ENCODE results near the gene PALM3. TPM values are rescaled to one million over a fixed set of nuclear protein-coding genes. Genes with fewer than 3 reads are reported as not detected.
"Not testable (repeated sequence)": the region's sequence is repeated elsewhere in the genome, so short reads cannot be mapped to it uniquely, and the experiment has no call there.

Gene PALM3
- total RNA-seq, 1 donor from 2014 or later: not detected

DNA sequence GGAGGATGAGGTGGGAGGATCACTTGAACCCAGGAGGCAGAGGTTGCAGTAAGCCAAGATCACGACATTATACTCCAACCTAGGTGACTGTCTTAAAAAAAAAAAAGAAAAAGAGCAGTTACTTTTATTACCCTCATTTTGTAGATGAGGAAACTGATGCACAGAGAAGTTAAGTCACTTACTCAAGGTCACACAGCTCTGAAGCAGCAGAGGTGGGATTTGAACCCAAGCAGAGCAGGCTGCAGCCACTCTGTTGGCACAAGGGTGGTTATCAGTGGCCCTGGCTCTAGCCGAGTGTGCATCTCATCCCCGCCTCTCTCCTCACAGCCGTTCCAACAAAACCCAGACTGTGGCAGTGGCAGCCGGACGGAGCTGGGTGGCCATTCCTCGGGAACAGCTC lies 22.7 kb downstream of the PALM3 start:
- Histone ChIP-seq H3K4me3 (ENCODE audit: low read length in 3 of 3) (no peak overlapping the region), H3K9ac (ENCODE audit: low read depth in 1 of 3, low read length in 3 of 3) (no peak overlapping the region), H3K36me3 (ENCODE audit: control insufficient read depth in 3 of 3, insufficient read depth in 3 of 3, low read length in 3 of 3) (no peaks in the 10 kb centered on the region), H3K27ac (ENCODE audit: low read depth, low read length) (no peak overlapping the region), H3K27me3 (ENCODE audit: control insufficient read depth in 3 of 3, insufficient read depth in 3 of 3, low read length in 3 of 3) (no peaks in the 10 kb centered on the region), H3K4me1 (ENCODE audit: control insufficient read depth in 3 of 3, insufficient read depth in 3 of 3, low read length in 3 of 3) (peaks cover 0 to 8% (median 7%) of the 10 kb centered on the region in 3 donors), H3K9me3 (ENCODE audit: control insufficient read depth in 3 of 3, low read length in 3 of 3) (no peaks in the 10 kb centered on the region)

DNA sequence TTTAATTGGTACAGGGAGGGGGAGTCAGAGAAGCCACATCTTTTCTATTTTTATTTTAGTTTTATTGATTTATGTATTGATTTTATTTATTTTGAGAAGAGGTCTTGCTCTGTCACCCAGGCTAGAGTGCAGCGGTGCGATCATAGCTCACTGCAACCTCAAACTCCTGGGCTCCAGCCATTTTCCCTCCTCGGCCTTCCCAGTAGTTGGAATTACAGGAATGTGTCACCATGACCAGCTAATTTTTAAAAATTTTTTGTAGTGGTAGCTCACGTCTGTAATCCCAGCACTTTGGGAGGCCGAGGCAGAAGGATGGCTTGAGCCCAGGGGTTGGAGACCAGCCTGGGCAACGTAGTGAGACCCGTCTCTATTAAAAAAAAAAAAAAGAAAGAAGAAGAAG lies 26.2 kb downstream of the PALM3 start:
- Histone ChIP-seq H3K9me3 (ENCODE audit: control insufficient read depth in 3 of 3, low read length in 3 of 3) (no peaks in the 10 kb centered on the region), H3K4me1 (ENCODE audit: control insufficient read depth in 3 of 3, insufficient read depth in 3 of 3, low read length in 3 of 3) (peaks cover 5 to 12% (median 6%) of the 10 kb centered on the region in 3 donors), H3K27me3 (ENCODE audit: control insufficient read depth in 3 of 3, insufficient read depth in 3 of 3, low read length in 3 of 3) (no peaks in the 10 kb centered on the region), H3K36me3 (ENCODE audit: control insufficient read depth in 3 of 3, insufficient read depth in 3 of 3, low read length in 3 of 3) (no peaks in the 10 kb centered on the region), H3K4me3 (ENCODE audit: low read length in 3 of 3) (no peak overlapping the region), H3K9ac (ENCODE audit: low read depth in 1 of 3, low read length in 3 of 3) (no peak overlapping the region), H3K27ac (ENCODE audit: low read depth, low read length) (no peak overlapping the region)

DNA sequence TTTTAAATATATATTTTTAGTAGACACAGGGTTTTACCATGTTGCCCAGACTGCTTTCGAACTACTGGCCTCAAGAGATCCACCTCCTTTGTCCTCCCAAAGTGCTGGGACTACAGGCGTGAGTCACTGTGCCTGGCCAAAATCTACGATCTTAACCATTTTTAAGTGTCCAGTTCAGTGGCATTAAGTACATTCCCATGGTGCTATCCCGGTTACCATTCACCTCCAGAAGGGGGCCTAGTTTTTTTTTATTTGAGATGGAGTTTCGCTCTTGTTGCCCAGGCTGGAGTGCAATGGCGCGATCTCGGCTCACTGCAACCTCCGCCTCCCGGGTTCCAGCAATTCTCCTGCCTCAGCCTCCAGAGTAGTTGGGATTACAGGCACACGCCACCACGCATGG lies 26.7 kb downstream of the PALM3 start:
- not testable (repeated sequence) for H3K9ac ChIP-seq (ENCODE audit: low read depth in 1 of 3, low read length in 3 of 3); H3K9me3 ChIP-seq (ENCODE audit: control insufficient read depth in 3 of 3, low read length in 3 of 3); H3K27ac ChIP-seq (ENCODE audit: low read depth, low read length); H3K36me3 ChIP-seq (ENCODE audit: control insufficient read depth in 3 of 3, insufficient read depth in 3 of 3, low read length in 3 of 3); H3K4me3 ChIP-seq (ENCODE audit: low read length in 3 of 3); H3K27me3 ChIP-seq (ENCODE audit: control insufficient read depth in 3 of 3, insufficient read depth in 3 of 3, low read length in 3 of 3)
- peaks cover 5 to 12% (median 6%) of the 10 kb centered on the region in 3 donors for H3K4me1 ChIP-seq (ENCODE audit: control insufficient read depth in 3 of 3, insufficient read depth in 3 of 3, low read length in 3 of 3)

DNA sequence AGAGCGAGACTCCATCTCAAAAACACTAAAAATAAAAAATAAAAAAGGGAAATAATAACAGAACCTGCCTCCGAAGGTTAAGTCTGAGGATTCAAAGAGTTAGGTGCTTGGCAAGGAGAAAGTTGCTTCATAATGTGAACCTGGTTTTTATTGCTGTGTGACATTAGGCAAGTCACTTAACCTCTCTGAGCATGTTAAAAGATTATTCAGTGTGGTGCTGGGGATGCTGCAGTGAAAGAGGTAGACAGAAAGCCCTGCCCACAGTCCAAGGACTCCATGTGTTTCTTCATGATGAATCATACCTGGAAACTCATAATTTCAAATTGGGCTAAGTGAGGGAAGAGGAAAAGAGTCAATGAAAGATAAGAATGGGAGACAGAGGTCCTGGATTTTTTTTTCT lies 27.9 kb downstream of the PALM3 start:
- Histone ChIP-seq H3K36me3 (ENCODE audit: control insufficient read depth in 3 of 3, insufficient read depth in 3 of 3, low read length in 3 of 3) (no peaks in the 10 kb centered on the region), H3K9me3 (ENCODE audit: control insufficient read depth in 3 of 3, low read length in 3 of 3) (no peaks in the 10 kb centered on the region), H3K4me3 (ENCODE audit: low read length in 3 of 3) (no peak overlapping the region), H3K27me3 (ENCODE audit: control insufficient read depth in 3 of 3, insufficient read depth in 3 of 3, low read length in 3 of 3) (no peaks in the 10 kb centered on the region), H3K9ac (ENCODE audit: low read depth in 1 of 3, low read length in 3 of 3) (no peak overlapping the region), H3K4me1 (ENCODE audit: control insufficient read depth in 3 of 3, insufficient read depth in 3 of 3, low read length in 3 of 3) (peaks cover 5 to 12% (median 6%) of the 10 kb centered on the region in 3 donors), H3K27ac (ENCODE audit: low read depth, low read length) (no peak overlapping the region)

DNA sequence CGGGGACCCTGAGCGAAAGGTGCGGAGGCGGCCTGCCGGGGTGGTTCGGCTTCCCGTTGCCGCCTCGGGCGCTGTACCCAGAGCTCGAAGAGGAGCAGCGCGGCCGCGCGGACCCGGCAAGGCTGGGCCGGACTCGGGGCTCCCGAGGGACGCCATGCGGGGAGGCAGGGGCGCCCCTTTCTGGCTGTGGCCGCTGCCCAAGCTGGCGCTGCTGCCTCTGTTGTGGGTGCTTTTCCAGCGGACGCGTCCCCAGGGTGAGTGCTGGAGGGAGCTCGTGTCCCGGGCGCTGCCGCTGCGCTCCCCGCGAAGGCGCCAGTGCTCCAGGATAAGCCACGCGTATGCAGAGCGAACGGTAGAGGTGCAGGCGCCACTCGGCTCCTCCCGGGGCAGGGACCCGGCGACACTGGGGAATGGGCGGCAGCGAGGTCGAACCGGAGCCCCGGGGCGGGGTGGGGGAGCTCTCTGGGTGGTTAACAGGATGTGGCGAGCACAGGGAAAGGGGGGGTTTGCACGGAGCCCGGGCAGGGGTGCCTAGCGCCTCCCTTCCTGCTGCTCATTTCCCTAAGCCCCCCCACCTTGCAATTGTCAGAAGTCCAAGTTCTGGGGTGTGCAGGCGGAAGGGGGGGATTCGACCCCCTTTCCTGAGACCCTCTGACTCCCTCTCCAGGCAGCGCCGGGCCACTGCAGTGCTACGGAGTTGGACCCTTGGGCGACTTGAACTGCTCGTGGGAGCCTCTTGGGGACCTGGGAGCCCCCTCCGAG lies 30.0 kb downstream of the PALM3 start, which contains the start of gene IL27RA:
TSS of gene IL27RA (plus strand) at position 44 of the 762 bp plus-strand sequence. CDS start at position 155, 111 bp downstream.
- Histone ChIP-seq H3K27me3 (ENCODE audit: control insufficient read depth in 3 of 3, insufficient read depth in 3 of 3, low read length in 3 of 3) (no peaks in the 10 kb centered on the region), H3K9me3 (ENCODE audit: control insufficient read depth in 3 of 3, low read length in 3 of 3) (no peaks in the 10 kb centered on the region), H3K9ac (ENCODE audit: low read depth in 1 of 3, low read length in 3 of 3) (peak within 1 kb of the TSS; percentile 70 to 80 (median 76)), H3K4me3 (ENCODE audit: low read length in 3 of 3) (peak within 1 kb of the TSS; percentile 68 to 79 (median 74)), H3K36me3 (ENCODE audit: control insufficient read depth in 3 of 3, insufficient read depth in 3 of 3, low read length in 3 of 3) (no peaks in the 10 kb centered on the region), H3K27ac (ENCODE audit: low read depth, low read length) (peak within 1 kb of the TSS; percentile 25), H3K4me1 (ENCODE audit: control insufficient read depth in 3 of 3, insufficient read depth in 3 of 3, low read length in 3 of 3) (peaks cover 5 to 12% (median 6%) of the 10 kb centered on the region in 3 donors)

DNA sequence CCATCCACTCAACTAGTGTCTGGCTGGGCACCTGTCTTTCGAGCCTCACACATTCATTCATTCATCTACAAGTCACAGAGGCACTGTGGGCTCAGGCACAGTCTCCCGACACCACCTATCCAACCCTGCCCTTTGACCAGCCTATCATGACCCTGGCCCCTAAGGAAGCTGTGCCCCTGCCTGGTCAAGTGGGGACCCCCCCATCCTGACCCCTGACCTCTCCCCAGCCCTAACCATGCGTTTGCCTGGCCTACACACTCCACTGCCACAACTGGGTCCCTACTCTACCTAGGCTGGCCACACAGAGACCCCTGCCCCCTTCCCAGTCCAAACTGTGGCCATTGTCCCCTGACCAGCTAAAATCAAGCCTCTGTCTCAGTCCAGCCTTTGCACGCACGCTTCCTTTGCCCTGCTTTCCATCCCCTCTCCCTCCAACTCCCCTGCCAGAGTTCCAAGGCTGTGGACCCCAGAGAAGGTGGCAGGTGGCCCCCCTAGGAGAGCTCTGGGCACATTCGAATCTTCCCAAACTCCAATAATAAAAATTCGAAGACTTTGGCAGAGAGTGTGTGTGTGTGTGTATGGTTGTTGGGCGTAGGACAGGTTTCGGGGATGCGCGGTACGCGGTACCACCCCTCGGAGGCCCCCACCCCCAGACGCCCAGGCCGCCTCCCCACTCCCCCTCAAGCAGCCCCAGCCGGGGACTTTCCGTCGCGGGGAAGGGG lies 30.7 kb downstream of the PALM3 start:
- H3K9me3 ChIP-seq (ENCODE audit: control insufficient read depth in 3 of 3, low read length in 3 of 3): no peaks in the 10 kb centered on the region

DNA sequence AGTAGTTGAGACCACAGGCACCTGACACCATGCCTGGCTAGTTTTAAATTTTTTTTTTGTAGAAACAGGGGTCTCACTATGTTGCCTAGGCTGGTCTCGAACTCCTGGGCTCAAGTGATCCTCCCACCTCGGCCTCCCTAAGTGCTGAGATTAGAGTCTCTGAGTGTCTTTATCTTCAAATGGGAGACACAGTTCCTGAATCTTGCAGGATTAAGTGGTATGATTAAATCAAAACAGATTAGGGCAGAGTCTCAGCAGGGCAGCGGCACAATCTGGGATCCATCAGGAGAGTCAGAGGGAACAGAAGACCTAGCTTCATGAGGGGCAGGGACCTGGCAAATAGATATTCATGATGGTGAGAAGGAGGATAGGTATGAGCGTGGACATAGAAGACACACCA lies 33.0 kb downstream of the PALM3 start:
- H3K4me1 ChIP-seq (ENCODE audit: control insufficient read depth in 3 of 3, insufficient read depth in 3 of 3, low read length in 3 of 3): peaks cover 5 to 12% (median 6%) of the 10 kb centered on the region in 3 donors
- no peaks in the 10 kb centered on the region for H3K9me3 ChIP-seq (ENCODE audit: control insufficient read depth in 3 of 3, low read length in 3 of 3)
- no peaks in the 10 kb centered on the region for H3K27me3 ChIP-seq (ENCODE audit: control insufficient read depth in 3 of 3, insufficient read depth in 3 of 3, low read length in 3 of 3)
- no peaks in the 10 kb centered on the region for H3K36me3 ChIP-seq (ENCODE audit: control insufficient read depth in 3 of 3, insufficient read depth in 3 of 3, low read length in 3 of 3)
- H3K27ac ChIP-seq (ENCODE audit: low read depth, low read length): no peak overlapping the region
- no peak overlapping the region for H3K4me3 ChIP-seq (ENCODE audit: low read length in 3 of 3)
- H3K9ac ChIP-seq (ENCODE audit: low read depth in 1 of 3, low read length in 3 of 3): no peak overlapping the region

More for the DNA sequence above, 30.7 kb downstream of the PALM3 start:
- Histone ChIP-seq H3K27ac (ENCODE audit: low read depth, low read length) (peak overlapping the region; percentile 25), H3K4me3 (ENCODE audit: low read length in 3 of 3) (peak overlapping the region in 2 of 3 donors; percentile 74 to 79), H3K36me3 (ENCODE audit: control insufficient read depth in 3 of 3, insufficient read depth in 3 of 3, low read length in 3 of 3) (no peaks in the 10 kb centered on the region), H3K4me1 (ENCODE audit: control insufficient read depth in 3 of 3, insufficient read depth in 3 of 3, low read length in 3 of 3) (peaks cover 5 to 12% (median 6%) of the 10 kb centered on the region in 3 donors), H3K27me3 (ENCODE audit: control insufficient read depth in 3 of 3, insufficient read depth in 3 of 3, low read length in 3 of 3) (no peaks in the 10 kb centered on the region), H3K9ac (ENCODE audit: low read depth in 1 of 3, low read length in 3 of 3) (peak overlapping the region in 2 of 3 donors; percentile 70 to 80)

DNA sequence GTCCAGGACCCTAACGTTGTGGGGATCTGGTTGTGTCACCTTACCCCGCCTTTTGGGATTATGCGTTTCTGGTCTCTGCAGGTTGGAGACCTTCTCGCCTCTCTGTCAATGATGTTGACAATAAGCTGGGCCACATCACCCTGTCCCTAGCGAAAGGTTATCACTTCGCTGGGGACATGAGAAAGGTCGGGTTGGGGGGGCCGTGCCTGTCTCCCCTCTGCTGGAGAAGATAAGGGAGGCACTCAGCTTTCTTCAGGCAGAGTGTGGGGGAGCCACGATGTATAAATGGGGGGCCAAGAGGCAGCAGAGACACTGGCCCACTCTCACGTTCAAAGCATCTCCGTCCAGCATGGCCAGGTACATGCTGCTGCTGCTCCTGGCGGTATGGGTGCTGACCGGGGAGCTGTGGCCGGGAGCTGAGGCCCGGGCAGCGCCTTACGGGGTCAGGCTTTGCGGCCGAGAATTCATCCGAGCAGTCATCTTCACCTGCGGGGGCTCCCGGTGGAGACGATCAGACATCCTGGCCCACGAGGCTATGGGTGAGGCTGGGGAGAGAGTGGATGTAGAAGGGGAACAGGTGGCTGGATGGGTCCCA lies 33.9 kb downstream of the PALM3 start, which contains the start of gene RLN3:
TSS of gene RLN3 (plus strand) at position 293 of the 595 bp plus-strand sequence. CDS start at position 350, 57 bp downstream.
- H3K9ac ChIP-seq (ENCODE audit: low read depth in 1 of 3, low read length in 3 of 3): no peak within 1 kb of the TSS
- no peak within 1 kb of the TSS for H3K27ac ChIP-seq (ENCODE audit: low read depth, low read length)

DNA sequence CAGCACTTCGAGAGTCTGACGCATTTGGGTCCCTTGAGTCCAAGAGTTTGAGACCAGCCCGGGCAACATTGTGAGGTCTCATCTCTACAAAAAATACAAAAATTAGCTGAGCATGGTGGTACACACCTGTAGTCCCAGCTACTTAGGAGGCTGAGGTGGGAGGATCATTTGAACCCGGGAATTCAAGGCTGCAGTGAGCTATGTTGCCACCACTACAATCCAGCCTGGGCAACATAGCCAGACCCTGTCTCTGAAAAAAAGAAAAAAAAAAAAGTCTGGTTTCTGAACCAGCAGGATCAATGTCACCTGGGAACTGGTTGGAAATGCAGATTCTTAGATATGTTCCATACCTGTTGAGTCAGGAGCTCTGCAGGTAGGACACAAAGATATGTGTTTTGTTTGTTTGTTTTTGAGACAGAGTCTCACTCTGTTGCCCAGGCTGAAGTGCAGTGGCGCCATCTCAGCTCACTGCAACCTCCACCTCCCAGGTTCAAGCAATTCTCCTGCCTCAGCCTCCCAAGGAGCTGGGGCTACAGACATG lies 35.2 kb downstream of the PALM3 start:
- H3K4me1 ChIP-seq (ENCODE audit: control insufficient read depth in 3 of 3, insufficient read depth in 3 of 3, low read length in 3 of 3); H3K9ac ChIP-seq (ENCODE audit: low read depth in 1 of 3, low read length in 3 of 3); H3K27me3 ChIP-seq (ENCODE audit: control insufficient read depth in 3 of 3, insufficient read depth in 3 of 3, low read length in 3 of 3); H3K9me3 ChIP-seq (ENCODE audit: control insufficient read depth in 3 of 3, low read length in 3 of 3); H3K4me3 ChIP-seq (ENCODE audit: low read length in 3 of 3); H3K27ac ChIP-seq (ENCODE audit: low read depth, low read length); H3K36me3 ChIP-seq (ENCODE audit: control insufficient read depth in 3 of 3, insufficient read depth in 3 of 3, low read length in 3 of 3): not testable (repeated sequence)

More for the DNA sequence above, 33.9 kb downstream of the PALM3 start, which contains the start of gene RLN3:
- H3K9me3 ChIP-seq (ENCODE audit: control insufficient read depth in 3 of 3, low read length in 3 of 3): no peaks in the 10 kb centered on the region
- H3K27me3 ChIP-seq (ENCODE audit: control insufficient read depth in 3 of 3, insufficient read depth in 3 of 3, low read length in 3 of 3): no peaks in the 10 kb centered on the region
- no peaks in the 10 kb centered on the region for H3K36me3 ChIP-seq (ENCODE audit: control insufficient read depth in 3 of 3, insufficient read depth in 3 of 3, low read length in 3 of 3)
- peaks cover 5 to 12% (median 6%) of the 10 kb centered on the region in 3 donors for H3K4me1 ChIP-seq (ENCODE audit: control insufficient read depth in 3 of 3, insufficient read depth in 3 of 3, low read length in 3 of 3)
- no peak within 1 kb of the TSS for H3K4me3 ChIP-seq (ENCODE audit: low read length in 3 of 3)

All from skeletal muscle tissue (tissue), 4 donors.